GM19463 (cell line): ENCODE results near the gene DLG2.

Experiments
- ATAC-seq: cut with Tn5 transposase; IDR thresholded peaks from one replicate; pipeline ENCODE4 v1.9.1; 2021; ENCODE audit warnings: mild to moderate bottlenecking, moderate library complexity; ENCODE audit not compliant: unreplicated experiment

Gene DLG2

GRCh38 chr11:83921447-83922192 lies 1705.5 kb downstream of the DLG2 start:
- ATAC-seq = no peak

DNA sequence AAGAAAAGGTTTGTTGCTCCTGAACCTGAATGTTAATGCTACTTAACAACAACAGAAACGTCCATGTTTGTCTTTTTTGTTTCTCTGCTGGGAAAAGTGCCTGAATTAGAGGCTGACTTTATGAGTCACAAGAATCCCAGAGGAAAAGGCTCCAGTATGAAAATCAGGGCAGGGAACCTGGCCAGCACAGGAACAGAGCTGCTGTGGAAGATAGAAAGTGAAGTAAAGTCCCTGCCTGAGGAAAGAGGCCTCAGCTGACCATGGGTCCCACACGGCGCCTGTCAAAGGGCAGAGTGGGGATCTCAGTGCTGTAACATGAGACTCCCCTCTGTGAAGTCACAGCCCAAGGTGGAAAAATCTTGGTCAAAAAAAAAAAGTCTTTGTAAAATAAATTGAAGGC lies 1708.7 kb downstream of the DLG2 start:
- ATAC-seq = no peak

DNA sequence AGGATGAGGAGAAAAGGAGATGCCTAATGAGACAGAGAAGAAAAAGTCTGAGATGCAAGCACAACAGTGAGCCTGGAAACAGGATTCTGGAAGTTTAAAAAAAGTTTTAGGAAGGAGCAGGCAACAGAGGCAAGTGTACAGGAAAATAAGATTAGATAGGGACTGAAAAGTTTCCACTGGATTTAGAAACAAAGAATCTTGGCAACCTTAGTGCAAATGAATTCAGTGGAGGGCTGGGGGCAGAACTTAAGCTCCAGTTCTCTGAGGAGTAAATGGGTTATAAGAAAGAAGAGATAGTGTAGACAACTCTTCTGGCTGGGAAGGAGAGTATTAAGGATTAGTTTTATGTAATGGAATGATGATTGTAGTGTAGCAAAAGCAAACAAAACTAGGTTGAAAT lies 1712.1 kb downstream of the DLG2 start:
- no peak for ATAC-seq

- ATAC-seq = no peak
These were observed 1717.3 kb downstream of the DLG2 start for GRCh38 chr11:83909579-83910534.

DNA sequence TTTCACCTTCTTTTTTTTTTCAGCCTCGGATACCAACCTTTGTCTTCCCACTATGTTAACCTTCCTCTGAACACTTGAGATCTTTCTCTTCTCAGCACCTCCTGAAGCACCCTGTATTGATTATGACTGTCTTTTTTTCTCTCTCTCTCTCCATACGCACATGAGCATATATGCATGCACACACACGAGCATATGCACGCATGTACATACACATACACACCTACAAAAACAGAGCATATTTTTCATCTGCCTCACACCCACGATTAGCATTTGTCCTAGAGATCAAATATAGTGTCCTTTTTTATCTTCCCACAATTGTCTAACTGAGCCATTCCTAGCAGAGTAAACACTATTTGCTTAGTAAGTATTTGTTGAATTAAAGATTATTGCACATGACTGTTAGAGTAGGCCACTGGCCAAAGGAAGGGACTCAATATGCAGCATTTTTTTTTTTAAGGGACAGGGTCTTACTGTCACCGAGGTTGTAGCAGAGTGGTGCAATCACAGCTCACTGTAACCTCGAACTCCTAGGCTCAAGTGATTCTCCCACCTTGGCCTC lies 1718.8 kb downstream of the DLG2 start:
- ATAC-seq = no peak

GRCh38 chr11:83895516-83895915 lies 1731.6 kb downstream of the DLG2 start:
- no peak for ATAC-seq

GRCh38 chr11:83881428-83881827 lies 1745.7 kb downstream of the DLG2 start:
- ATAC-seq = no peak

DNA sequence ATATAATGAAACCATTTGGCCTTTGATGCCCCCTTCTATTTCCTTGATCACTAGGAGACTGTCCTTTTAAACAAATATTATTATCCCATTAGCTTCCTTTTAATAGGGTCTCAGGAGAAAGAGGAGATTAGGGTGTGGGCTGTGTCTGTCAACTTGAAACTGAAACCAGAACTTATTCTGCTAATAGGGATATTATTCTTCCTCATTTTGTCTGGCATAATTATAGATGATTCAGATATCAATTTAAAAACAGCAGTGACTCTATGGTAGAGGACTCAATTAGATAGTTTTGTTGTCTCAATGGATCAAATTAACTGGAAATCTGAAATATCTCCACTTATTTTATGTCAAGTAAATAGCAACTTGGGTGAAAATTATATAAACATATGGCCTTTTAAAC lies 1756.1 kb downstream of the DLG2 start:
- ATAC-seq = no peak

GRCh38 chr11:83866655-83867054 lies 1760.5 kb downstream of the DLG2 start:
- no peak for ATAC-seq

- no peak for ATAC-seq
These were observed 1761.3 kb downstream of the DLG2 start for GRCh38 chr11:83865636-83866461.

GRCh38 chr11:83864412-83865057 lies 1762.6 kb downstream of the DLG2 start:
- ATAC-seq = no peak

DNA sequence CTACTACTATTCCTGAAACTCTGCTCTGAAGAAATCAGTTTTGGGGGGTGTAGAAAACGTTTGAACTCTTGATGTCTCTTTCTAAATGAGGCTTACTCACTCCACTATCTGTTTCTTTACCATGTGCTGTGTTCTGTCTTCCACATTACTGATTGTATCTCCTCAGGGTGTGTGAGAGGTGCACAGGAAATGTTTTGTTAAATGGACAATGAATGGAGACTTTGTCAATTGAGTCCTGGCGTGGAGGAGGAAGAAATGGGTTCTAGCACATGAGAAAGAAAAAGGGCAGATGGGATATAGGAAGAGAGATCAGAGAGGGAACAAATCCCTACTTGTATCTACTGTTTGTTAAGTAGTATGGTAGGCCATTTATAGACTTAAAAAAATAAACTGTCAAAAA lies 1763.9 kb downstream of the DLG2 start:
- ATAC-seq = no peak

- ATAC-seq = no peak
These were observed 1764.5 kb downstream of the DLG2 start for GRCh38 chr11:83862691-83863090.

DNA sequence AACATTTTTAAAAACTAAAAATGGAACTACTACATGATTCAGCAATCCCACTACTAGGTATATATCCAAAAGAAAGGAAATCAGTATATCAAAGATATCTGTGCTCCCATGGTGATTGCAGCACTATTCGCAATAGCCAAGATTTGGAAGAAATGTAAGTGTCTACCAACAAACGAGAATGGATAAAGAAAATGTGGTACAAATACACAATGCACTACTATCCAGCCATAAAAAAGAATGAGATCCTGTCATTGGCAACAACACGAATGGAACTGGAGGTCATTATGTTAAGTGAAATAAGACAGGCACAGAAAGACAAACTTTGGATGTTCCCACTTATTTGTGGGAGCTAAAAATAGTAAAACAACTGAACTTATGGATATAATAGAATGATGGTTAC lies 1765.1 kb downstream of the DLG2 start:
- no peak for ATAC-seq

GRCh38 chr11:83858694-83859093 lies 1768.5 kb downstream of the DLG2 start:
- no peak for ATAC-seq

DNA sequence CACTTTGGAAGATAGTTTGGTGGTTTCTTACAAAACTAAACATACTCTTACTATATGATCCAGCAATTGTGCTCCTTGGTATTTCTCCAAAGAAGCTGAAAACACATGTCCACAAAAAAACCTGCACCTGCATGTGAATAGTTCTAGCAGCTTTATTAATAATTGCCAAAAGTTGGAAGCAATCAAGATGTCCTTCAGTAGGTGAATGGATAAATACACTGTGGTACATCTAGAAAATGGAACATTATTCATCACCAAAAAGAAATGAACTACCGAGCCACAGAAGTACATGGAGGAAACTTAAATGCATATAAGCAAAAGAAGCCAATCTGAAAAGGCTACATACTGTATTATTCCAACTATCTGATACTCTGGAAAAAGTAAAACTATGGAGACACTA lies 1771.9 kb downstream of the DLG2 start:
- no peak for ATAC-seq

DNA sequence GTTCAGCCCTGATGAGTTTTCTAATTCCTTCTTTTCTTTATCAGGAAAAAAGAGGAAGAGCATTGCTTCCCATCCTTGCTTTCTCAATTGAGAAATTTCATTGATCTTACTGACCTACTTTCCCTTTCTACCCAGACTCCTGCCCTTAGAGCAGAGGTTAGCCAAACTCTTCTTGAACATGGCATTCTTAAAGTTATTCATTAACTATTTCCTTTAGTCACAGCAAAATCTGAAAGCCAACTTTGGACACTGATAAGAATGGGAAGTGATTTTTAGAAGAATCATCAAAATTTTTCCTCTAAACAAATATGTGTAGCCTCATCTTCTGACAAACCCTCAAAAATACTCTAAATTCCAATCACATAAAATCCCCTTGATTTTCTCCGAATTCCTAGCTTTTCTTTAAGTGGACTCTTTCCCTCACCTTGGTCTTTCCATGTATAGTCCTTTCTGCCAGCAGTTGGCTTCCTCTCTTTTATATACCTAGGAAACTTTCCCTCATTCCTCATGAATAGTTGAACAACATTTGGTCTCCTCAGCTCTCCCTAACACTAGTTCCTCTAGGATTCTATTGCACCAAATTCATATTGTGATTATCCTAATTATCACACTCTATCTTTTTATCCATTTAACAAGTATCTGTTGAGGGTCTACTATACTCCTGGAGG lies 1774.2 kb downstream of the DLG2 start:
- no peak for ATAC-seq

GRCh38 chr11:83852012-83852411 lies 1775.1 kb downstream of the DLG2 start:
- ATAC-seq = no peak

GRCh38 chr11:83847467-83848034 lies 1779.6 kb downstream of the DLG2 start:
- no peak for ATAC-seq
